HL-60/S4 (cell line): ENCODE results near the gene MCOLN3.
"Not testable (repeated sequence)": the region's sequence is repeated elsewhere in the genome, so short reads cannot be mapped to it uniquely, and the experiment has no call there.

ENCODE experiments used
- in situ Hi-C: fragments of 300-500 bp; cut with MboI; formaldehyde crosslinking; loops from 2 replicates; pipeline ENCODE4 v1.14.3; 2022; ENCODE audit warnings: low sequenced_read_pairs

Gene MCOLN3

GRCh38 chr1:84995484-84996334 lies 52.6 kb downstream of the MCOLN3 start:
- in situ Hi-C loops = no loop called here

DNA sequence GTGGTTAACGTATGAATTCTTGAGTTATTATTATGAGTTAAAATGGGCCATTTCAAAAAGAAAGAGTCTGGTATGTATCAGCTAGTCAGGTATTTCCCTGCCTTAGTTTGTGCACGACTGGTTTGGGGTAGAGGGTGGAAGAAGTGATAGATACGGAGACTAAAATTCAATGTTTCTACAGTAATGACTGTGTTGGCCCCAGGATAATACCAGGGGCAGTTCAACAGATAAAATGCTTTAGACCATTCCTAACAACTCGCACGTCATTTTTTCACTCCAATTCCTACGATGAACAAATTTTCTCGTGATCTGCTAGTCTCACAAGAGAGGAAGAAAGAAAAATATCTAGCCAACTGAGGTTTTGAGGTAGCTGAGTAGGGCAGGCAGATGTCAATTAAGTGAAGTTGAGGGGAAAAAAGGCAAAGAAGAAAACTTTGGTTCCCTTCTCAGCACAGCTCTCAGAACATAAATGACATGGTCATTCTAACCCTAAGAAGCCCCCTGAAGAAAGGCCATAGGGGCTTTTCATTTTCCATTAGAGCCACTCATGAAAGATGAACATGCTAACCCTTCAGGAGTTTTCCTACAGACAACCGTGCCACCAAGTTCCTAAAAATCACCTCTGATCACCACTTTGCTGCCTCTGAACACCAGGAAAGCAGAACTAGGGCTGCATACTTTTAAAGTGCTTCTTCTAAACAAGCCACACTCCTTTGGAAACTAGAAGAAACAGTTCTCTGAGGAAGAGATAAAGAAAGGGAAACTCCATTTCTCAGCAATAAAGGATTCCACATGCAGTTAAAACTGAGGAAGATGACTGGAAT lies 57.0 kb downstream of the MCOLN3 start:
- in situ Hi-C loops = no loop called here

DNA sequence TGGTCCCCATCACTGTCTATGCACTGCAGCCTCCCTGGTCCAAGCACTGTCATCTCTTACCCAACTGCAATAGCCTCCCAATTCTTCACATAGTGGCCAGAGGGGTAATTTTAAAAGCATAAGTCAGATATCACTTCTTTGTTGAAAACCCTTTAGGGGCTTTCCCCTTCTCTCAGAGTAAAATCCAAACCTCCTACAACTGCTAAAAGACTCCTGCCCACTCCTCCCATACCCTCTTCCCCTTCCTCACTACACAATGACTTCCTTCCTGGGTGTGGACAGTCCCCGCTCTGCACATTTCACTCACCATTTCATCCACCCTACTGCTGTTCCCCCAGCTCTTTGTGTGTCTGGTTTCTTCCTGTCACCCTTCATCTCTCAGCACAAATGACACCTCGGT lies 59.7 kb downstream of the MCOLN3 start:
- in situ Hi-C loops = no loop called here

DNA sequence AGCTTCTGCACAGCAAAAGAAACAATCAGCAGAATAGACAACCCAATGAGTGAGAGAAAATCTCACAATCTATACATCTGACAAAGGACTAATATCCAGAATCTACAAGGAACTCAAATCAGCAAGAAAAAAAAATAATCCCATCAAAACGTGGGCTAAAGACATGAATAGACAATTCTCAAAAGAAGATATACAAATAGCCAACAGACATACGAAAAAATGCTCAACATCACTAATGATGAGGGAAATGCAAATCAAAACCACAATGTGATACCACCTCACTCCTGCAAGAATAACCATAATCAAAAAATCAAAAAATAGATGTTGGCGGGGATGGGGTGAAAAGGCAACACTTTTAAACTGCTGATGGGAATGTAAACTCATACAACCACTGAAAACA lies 61.7 kb downstream of the MCOLN3 start:
- in situ Hi-C loops = not testable (repeated sequence)

DNA sequence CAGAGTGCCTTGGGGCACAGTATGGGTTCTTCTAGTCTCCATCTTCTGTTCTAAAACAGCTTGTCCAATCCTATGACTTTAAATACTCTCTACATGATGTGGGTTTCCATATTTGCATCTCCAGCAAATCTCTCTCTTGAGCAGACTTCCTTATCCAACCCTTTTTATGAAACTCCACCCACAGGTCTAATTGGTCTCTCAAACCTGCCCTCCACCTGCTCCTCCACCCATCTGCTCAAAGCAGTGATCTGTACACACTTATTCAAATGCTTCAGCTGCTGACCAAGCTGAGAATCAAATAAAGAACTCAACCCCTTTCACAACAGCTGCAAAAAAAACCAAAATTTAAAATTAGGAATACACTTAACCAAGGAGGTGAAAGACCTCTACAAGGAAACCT lies 62.9 kb downstream of the MCOLN3 start:
- in situ Hi-C loops = no loop called here

DNA sequence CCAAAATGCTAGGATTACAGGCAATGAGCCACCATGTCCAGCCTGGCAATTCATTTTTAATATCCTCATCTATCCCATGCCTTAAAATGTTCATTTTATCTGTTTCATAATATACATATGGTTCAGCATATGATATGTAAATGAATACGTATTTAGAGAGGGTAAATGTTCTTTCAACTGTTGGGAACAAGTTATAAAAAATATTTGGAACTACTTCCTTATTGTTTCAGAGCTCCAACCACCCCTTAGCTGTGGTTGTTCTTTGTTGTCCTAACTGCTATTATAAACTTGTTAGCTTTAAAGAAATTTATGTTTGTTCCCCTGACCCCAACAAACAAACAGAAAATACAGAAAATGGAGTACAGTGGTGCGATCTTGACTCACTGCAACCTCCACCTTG lies 65.9 kb downstream of the MCOLN3 start:
- in situ Hi-C loops = no loop called here

GRCh38 chr1:84975035-84975434 lies 73.3 kb downstream of the MCOLN3 start:
- in situ Hi-C loops = no loop called here

DNA sequence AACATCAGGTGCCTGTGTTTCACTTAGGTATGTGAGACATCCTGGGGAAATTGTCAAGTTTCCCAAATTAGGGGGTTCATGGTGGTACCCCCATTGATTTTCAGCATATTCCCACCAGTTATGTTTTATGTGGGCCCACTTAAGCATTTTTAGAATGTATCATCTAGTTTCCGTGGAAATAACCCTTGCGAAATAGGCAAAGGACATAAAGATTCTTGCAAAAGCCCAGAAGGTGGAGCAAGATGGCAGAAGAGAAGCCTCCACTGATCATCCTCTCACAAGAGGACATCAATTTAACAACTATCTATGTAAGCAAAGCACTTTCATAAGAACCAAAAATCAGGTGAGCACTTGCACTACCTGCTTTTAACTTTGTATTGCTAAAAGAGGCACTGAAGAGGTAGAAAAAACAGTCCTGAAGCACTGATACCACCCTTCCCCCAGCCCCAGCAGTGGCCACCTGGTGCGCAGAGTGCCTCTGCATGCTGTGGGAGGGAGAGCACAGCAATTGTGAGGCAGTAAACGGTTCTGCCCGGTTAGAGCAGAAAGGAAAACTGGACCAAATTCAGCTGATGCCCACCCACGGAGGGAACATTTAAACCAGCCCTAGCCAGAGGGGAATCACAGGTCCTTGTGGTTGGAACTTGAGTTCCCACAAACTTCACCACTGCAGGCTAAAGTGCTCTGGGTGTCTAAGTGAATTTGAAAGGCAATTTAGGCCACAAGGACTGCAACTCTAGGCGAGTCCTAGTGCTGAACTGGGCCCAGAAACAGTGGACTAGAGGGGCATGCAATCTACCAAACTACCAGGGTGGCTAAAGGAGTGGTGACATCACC lies 74.6 kb downstream of the MCOLN3 start:
- in situ Hi-C loops = no loop called here

DNA sequence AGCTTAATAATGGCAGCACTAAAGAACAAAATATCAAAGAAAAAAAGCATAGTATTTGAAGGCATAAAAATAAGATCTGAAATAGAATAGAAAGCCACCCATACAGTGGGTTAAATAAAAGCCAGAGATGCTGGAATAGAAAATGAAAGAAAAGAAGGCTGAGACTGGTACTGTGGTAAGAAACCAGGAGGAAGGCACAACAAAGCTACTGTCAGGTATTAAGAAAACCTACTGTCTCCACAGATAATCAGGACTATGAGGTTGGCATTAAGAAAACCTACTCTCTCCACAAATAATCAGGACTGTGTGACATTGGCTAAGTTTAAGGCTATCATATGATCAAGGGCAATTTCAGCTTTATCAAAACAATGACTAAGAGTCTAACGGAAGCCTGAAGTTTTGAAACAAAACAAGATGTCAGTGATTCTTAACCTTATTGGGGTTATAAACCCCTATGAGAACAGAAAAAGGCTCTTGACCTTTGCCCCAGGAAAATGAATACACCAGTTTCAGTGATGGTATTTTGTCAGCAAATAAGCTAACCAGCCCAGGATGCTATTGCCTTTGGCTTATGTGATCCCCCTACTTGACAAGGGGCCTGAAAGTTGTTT lies 75.8 kb downstream of the MCOLN3 start:
- in situ Hi-C loops = no loop called here

GRCh38 chr1:84971957-84972356 lies 76.3 kb downstream of the MCOLN3 start:
- in situ Hi-C loops = no loop called here

DNA sequence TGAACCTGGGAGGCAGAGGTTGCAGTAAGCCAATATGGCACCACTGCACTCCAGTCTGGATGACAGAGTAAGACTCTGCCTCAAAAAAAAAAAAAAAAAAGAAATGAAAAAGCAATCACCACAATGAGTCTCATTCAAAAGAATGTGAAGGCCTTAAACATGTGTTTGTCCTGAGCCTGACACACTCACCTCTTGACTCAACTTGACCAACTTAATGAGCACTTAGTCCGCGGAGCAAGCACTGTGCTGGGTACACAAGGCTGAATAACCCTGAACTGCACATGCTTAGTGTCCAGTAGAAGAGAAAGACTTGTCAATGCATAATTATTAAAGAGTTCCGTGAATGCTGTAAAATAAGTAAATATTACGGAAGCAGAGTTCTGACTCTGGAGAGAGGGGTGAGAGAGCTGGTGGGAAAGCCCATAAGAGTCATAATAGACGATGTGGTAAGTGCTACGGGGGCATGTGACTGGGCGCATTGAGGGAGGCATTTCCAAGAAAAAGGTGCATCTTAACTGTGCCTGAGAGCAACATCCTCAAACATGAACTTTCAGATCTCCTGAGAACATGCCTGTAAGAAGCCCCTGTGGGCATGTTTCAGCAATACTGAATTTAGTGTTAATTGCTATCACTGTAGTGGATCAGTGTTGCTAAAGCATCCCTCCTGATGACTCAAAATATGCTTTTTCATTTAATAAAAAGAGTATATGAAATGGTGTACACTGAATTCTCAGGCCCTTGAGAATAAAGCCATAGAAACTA lies 78.6 kb downstream of the MCOLN3 start:
- in situ Hi-C loops = no loop called here

GRCh38 chr1:84968865-84969264 lies 79.4 kb downstream of the MCOLN3 start:
- in situ Hi-C loops = no loop called here

- in situ Hi-C loops = no loop called here
Observed at GRCh38 chr1:84968101-84968500, 80.2 kb downstream of the MCOLN3 start.
